Stomach (tissue), 9 donors: ENCODE data around the gene PYCR2. TPM values are rescaled to one million over a fixed set of nuclear protein-coding genes. Genes with fewer than 3 reads are reported as not detected.

ENCODE experiments used
- DNase-seq, 2 donors: peaks; one replicate each; pipeline versions ENCODE4 v3.0.0 to v3.0.0-alpha.2; 2013 to 2019
- H3K27ac ChIP-seq, 5 donors: fragments of 200-600 bp in 4 of 5; sonication (generic) in 4 of 5; one replicate each; pipeline ENCODE4 v1.5.1; 2013 to 2019; ENCODE audit warnings: mild to moderate bottlenecking in 1 of 5, moderate library complexity in 1 of 5
- H3K27me3 ChIP-seq, 3 donors: fragments of 200-600 bp; sonication (generic); one replicate each; pipeline ENCODE4 v1.5.1; 2017 to 2019; ENCODE audit warnings: mixed run types in 1 of 3
- H3K36me3 ChIP-seq, 4 donors: fragments of 200-600 bp; sonication (generic); 1 replicate in 3 of 4; 2 replicates in 1 of 4; pipeline ENCODE4 v1.5.1; 2016 to 2019
- H3K4me1 ChIP-seq, 4 donors: fragments of 200-600 bp; sonication (generic); one replicate each; pipeline ENCODE4 v1.5.1; 2016 to 2019
- H3K4me3 ChIP-seq, 4 donors: fragments of 200-600 bp; sonication (generic) in 3 of 4; one replicate each; pipeline ENCODE4 v1.5.1; 2016 to 2019; ENCODE audit warnings: mild to moderate bottlenecking in 1 of 4
- H3K9me3 ChIP-seq, 4 donors: fragments of 200-600 bp; sonication (generic); one replicate each; pipeline ENCODE4 v1.5.1; 2016 to 2019
- CTCF ChIP-seq, 7 experiments: fragments of 450-650 bp in 4 of 7; fragments of 200-600 bp in 3 of 7; sonication (generic) in 3 of 7; IDR thresholded peaks; one replicate each; pipeline ENCODE4 v1.5.1; 2016 to 2019; ENCODE audit warnings: antibody characterized with exemption in 7 of 7, control low read depth in 2 of 7, mild to moderate bottlenecking in 1 of 7
- EP300 ChIP-seq: sonication (generic); formaldehyde crosslinking; IDR thresholded peaks from one replicate; pipeline ENCODE4 v1.6.1; 2017; ENCODE audit warnings: antibody characterized with exemption
- POLR2A ChIP-seq, 4 donors: fragments of 450-650 bp; IDR thresholded peaks; one replicate each; pipeline ENCODE4 v1.6.1; 2016; ENCODE audit warnings: antibody characterized with exemption in 4 of 4, control low read depth in 2 of 4, mild to moderate bottlenecking in 1 of 4, moderate library complexity in 1 of 4
- POLR2AphosphoS5 ChIP-seq, 3 donors: sonication (generic); formaldehyde crosslinking; IDR thresholded peaks; one replicate each; pipeline ENCODE4 v1.6.1; 2016; ENCODE audit warnings: antibody characterized with exemption in 3 of 3
- WGBS, 5 donors: extraction: QIAGEN DNeasy Blood & Tissue Kit in 3 of 5; methylation state at CpG; one replicate each; pipeline versions ENCODE4 v1.1.5 to v1.1.7; 2013 to 2018; 5-methylcytosine and 5-hydroxymethylcytosine counted together
- intact Hi-C: fragments of 100-400 bp; cut with DNase I; formaldehyde crosslinking; loops from one replicate; pipeline ENCODE4 v1.15.1; 2023; ENCODE audit warnings: low total_unique reads
- polyA plus RNA-seq, 3 donors: library from polyadenylated mRNA; stranded (reverse); fragments of 200-250 nt; gene quantifications; one replicate each; pipeline ENCODE4 v1.2.3, GENCODE V29; 2013
- total RNA-seq, 5 donors: library from RNA; depleted of rRNA; stranded (reverse); fragments of >200 nt; gene quantifications; one replicate each; pipeline versions ENCODE4 v1.1.0 to v1.2.3, GENCODE V29; 2014 to 2016
- donor health status: healthy with polysubstance abuse.
- donor health status: Bipolar disorder and iron deficiency.
- donor health status: healthy.

Gene PYCR2
- total and polyA plus RNA-seq, 8 donors = 20.1 to 59.4 (median 32.3) TPM

- H3K27ac ChIP-seq = no peak overlapping the region
- DNase-seq = no peak
- peaks cover 0 to 9% (median 3%) of the 10 kb centered on the region in 4 donors for H3K4me1 ChIP-seq
- no peak for TF ChIP-seq POLR2A (IDR thresholded peaks at IDR 0.05)
- 89 to 94% (median 91%) methylated on average over 15 of the region's 15 CpGs for WGBS, 5 donors
- H3K4me3 ChIP-seq = no peak overlapping the region
- H3K27me3 ChIP-seq = peaks cover 0 to 3% (median 0%) of the 10 kb centered on the region in 3 donors
- H3K9me3 ChIP-seq = no peaks in the 10 kb centered on the region
- H3K36me3 ChIP-seq = no peaks in the 10 kb centered on the region
- intact Hi-C loops = no loop called here
Measured at GRCh38 chr1:225963735-225964530, 39.9 kb upstream of the PYCR2 start.

- Histone ChIP-seq H3K36me3 (no peaks in the 10 kb centered on the region), H3K27ac (no peak overlapping the region), H3K9me3 (no peaks in the 10 kb centered on the region), H3K4me3 (no peak overlapping the region), H3K27me3 (peaks cover 0 to 3% (median 0%) of the 10 kb centered on the region in 3 donors), H3K4me1 (peaks cover 0 to 9% (median 3%) of the 10 kb centered on the region in 4 donors)
- intact Hi-C loops = no loop called here
- DNase-seq = peak; percentile 60 to 74
- WGBS, 5 donors = 24 to 31% (median 28%) methylated on average over 21 of the region's 21 CpGs
- TF ChIP-seq CTCF (IDR thresholded peaks at IDR 0.05) (peak in 4 of 7 experiments; percentile 26 to 57 (median 41)), EP300 (no peak)
Measured at GRCh38 chr1:225962440-225962975, 38.5 kb upstream of the PYCR2 start.

- TF ChIP-seq POLR2A (IDR thresholded peaks at IDR 0.05) (no peak), CTCF (IDR thresholded peaks at IDR 0.05) (no peak), EP300 (no peak), POLR2AphosphoS5 (IDR thresholded peaks at IDR 0.05) (no peak)
- WGBS, 5 donors = 64 to 73% (median 69%) methylated on average over 20 of the region's 20 CpGs
- Histone ChIP-seq H3K27me3 (peaks cover 0 to 3% (median 0%) of the 10 kb centered on the region in 3 donors), H3K4me3 (no peak overlapping the region), H3K36me3 (no peaks in the 10 kb centered on the region), H3K9me3 (no peaks in the 10 kb centered on the region), H3K4me1 (peaks cover 0 to 9% (median 3%) of the 10 kb centered on the region in 4 donors), H3K27ac (no peak overlapping the region)
- no peak for DNase-seq
- intact Hi-C loops = no loop called here
Measured at GRCh38 chr1:225961659-225962439, 37.8 kb upstream of the PYCR2 start.

GRCh38 chr1:225958041-225958440 is 34.0 kb upstream of the PYCR2 start:
- Histone ChIP-seq H3K27ac (no peak overlapping the region), H3K4me1 (peaks cover 0 to 9% (median 3%) of the 10 kb centered on the region in 4 donors), H3K36me3 (no peaks in the 10 kb centered on the region), H3K9me3 (no peaks in the 10 kb centered on the region), H3K4me3 (no peak overlapping the region), H3K27me3 (peaks cover 0 to 3% (median 0%) of the 10 kb centered on the region in 3 donors)
- intact Hi-C loops = no loop called here
- no peak for DNase-seq
- WGBS, 5 donors = 53 to 74% (median 73%) methylated on average over 3 of the region's 3 CpGs
- TF ChIP-seq POLR2A (IDR thresholded peaks at IDR 0.05) = no peak
- TF ChIP-seq EP300 = no peak
- no peak for TF ChIP-seq CTCF (IDR thresholded peaks at IDR 0.05)
- TF ChIP-seq POLR2AphosphoS5 (IDR thresholded peaks at IDR 0.05) = no peak
